GM23248 (cell line): ENCODE data around the gene CLIC5.

Experiments
- EZH2 ChIP-seq: fragments of 200-600 bp; sonication (generic); IDR thresholded peaks from 2 replicates; pipeline ENCODE4 v1.6.1; 2018; ENCODE audit warnings: antibody characterized with exemption, mild to moderate bottlenecking; ENCODE audit not compliant: insufficient read depth, poor library complexity, severe bottlenecking
- EZH2phosphoT487 ChIP-seq: fragments of 200-600 bp; sonication (generic); IDR thresholded peaks from 2 replicates; pipeline ENCODE4 v1.6.1; 2018; ENCODE audit warnings: antibody characterized with exemption, moderate library complexity, mild to moderate bottlenecking, low read depth; ENCODE audit not compliant: insufficient read depth

DNA sequence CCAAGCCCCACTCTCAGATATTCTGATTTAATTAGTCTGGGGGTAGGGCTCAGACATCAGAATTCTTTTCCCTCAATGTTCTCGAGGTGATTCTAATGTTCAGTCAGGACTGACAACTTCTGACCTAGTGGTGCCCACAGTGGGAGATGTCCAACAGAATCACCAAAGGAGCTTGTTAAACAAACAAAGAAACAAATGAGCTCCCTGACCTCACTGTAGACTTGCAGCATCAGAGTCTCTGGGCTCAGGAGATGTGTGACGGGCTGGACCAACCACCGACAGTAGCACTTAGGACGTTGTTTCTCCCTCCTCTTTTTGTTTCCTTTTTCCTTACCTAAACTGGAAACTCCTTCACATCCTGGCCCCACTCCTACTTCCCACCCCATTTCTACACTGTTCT is 49.3 kb downstream of the CLIC5 start:
- TF ChIP-seq EZH2phosphoT487 (no peak), EZH2 (no peak)
